IPS DF 6.9 (cell line): ENCODE measurements around the gene SNCG.

ENCODE experiments used
- DNase-seq: peaks from one replicate; pipeline ENCODE4 v3.0.0-alpha.2; 2013; ENCODE audit warnings: low read depth, low spot score
- H3K27ac ChIP-seq: one replicate; pipeline ENCODE4 v1.5.1; 2013; ENCODE audit warnings: low read length, control low read depth
- H3K27me3 ChIP-seq: 2 replicates; pipeline ENCODE4 v1.6.1; 2013; ENCODE audit warnings: mild to moderate bottlenecking, low read length; ENCODE audit not compliant: control insufficient read depth, insufficient read depth
- H3K36me3 ChIP-seq: 2 replicates; pipeline ENCODE4 v1.6.1; 2013; ENCODE audit warnings: low read length; ENCODE audit not compliant: control insufficient read depth, insufficient read depth
- H3K4me1 ChIP-seq: 2 replicates; pipeline ENCODE4 v1.6.1; 2013; ENCODE audit warnings: low read length; ENCODE audit not compliant: control insufficient read depth, insufficient read depth
- H3K4me3 ChIP-seq: 2 replicates; pipeline ENCODE4 v1.5.1; 2013; ENCODE audit warnings: mild to moderate bottlenecking, low read length
- H3K9me3 ChIP-seq: 2 replicates; pipeline ENCODE4 v1.6.1; 2013; ENCODE audit warnings: low read length, inconsistent platforms; ENCODE audit not compliant: control insufficient read depth, insufficient read depth
- WGBS: extraction: QIAGEN DNeasy Blood & Tissue Kit; methylation state at CpG from one replicate; pipeline ENCODE4 v1.1.7; 2013; ENCODE audit warnings: mixed read lengths, missing lambda C conversion rate; ENCODE audit not compliant: insufficient read length, insufficient coverage; 5-methylcytosine and 5-hydroxymethylcytosine counted together

The SNCG gene

GRCh38 chr10:86961481-86962091 lies 3.2 kb downstream of the SNCG start:
- H3K9me3 ChIP-seq: no peaks in the 10 kb centered on the region
- H3K4me1 ChIP-seq: peaks cover 19% of the 10 kb centered on the region
- WGBS: no CpG with 5 or more reads among the region's 12 CpGs
- DNase-seq: no peak
- H3K27me3 ChIP-seq: no peaks in the 10 kb centered on the region
- H3K27ac ChIP-seq: no peak overlapping the region
- no peaks in the 10 kb centered on the region for H3K36me3 ChIP-seq
- H3K4me3 ChIP-seq: no peak overlapping the region

DNA sequence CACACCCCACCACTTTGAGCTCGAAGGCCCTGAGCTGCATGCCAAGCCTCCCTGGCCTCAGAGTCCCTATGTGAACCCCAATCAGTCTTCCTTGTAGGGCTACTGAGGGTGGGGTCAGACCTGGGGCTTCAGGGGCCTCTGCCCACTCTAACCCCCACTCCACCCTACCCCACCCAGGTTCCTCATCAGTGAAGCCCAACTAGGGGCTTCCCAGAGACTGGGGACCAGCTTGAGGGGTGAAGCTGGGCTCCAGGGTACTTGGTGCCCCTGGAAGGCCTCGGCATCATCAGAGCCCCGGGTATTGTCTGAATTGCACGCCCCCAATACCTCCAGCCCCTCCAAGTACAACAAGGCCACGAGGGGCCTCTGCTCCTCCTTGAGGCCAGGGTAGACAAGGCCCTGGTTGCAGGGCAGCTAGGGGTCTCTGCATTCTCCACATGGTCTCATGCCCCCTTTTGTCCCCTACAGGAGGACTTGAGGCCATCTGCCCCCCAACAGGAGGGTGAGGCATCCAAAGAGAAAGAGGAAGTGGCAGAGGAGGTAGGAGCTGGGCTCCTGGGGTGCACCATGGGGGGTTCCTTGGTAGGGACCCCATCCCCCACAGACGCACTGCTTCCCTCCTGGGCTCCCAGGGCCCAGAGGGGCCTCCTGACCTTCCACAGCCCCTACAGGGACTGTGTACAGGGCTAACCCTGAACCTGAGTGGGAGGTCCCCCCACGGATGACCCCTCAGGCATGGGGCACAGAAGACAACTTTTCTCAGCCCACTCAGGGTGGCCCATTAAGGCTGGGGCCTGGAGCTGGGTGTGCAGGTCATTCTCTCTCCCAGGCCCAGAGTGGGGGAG lies 4.0 kb downstream of the SNCG start:
- H3K27ac ChIP-seq: no peak overlapping the region
- H3K36me3 ChIP-seq: no peaks in the 10 kb centered on the region
- WGBS: no CpG with 5 or more reads among the region's 7 CpGs
- H3K4me1 ChIP-seq: peaks cover 20% of the 10 kb centered on the region
- no peaks in the 10 kb centered on the region for H3K27me3 ChIP-seq
- no peak overlapping the region for H3K4me3 ChIP-seq
- no peak for DNase-seq
- H3K9me3 ChIP-seq: no peaks in the 10 kb centered on the region

GRCh38 chr10:86962981-86963310 lies 4.5 kb downstream of the SNCG start:
- Histone ChIP-seq H3K4me3 (no peak overlapping the region), H3K9me3 (no peaks in the 10 kb centered on the region), H3K27ac (no peak overlapping the region), H3K36me3 (no peaks in the 10 kb centered on the region), H3K27me3 (no peaks in the 10 kb centered on the region), H3K4me1 (peaks cover 21% of the 10 kb centered on the region)
- no peak for DNase-seq
- WGBS: no CpG with 5 or more reads among the region's 7 CpGs

DNA sequence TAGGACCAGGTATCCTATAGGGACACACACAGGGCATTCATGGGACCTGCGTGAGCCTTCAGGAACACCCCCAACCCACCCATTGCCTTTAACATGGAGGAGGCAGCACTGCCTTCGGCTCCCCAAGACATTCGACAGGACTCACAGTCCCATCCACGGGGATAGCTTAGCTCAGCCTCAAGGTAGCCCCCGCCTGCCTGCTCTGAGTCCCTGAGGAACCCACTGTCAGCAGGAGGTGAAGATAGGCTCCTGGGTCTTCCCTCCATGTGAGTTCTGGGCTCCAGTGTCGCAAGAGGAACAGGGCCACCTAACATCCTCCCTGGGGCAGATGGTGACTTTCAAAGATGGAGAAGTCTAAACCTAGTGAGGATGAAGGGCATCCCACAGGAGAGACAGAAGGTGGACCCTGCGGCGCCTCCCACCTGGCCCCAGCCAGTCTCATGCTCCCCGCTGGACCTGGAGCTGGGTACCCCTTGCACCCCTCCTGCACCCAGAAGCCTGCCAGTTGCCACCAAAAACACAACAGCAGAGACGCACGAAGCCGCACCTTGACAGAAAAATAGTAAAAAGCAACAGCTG lies 5.0 kb downstream of the SNCG start:
- Histone ChIP-seq H3K4me1 (peaks cover 17% of the 10 kb centered on the region), H3K36me3 (no peaks in the 10 kb centered on the region), H3K27ac (no peak overlapping the region), H3K27me3 (no peaks in the 10 kb centered on the region), H3K9me3 (no peaks in the 10 kb centered on the region), H3K4me3 (no peak overlapping the region)
- DNase-seq: no peak
- WGBS: no CpG with 5 or more reads among the region's 12 CpGs

DNA sequence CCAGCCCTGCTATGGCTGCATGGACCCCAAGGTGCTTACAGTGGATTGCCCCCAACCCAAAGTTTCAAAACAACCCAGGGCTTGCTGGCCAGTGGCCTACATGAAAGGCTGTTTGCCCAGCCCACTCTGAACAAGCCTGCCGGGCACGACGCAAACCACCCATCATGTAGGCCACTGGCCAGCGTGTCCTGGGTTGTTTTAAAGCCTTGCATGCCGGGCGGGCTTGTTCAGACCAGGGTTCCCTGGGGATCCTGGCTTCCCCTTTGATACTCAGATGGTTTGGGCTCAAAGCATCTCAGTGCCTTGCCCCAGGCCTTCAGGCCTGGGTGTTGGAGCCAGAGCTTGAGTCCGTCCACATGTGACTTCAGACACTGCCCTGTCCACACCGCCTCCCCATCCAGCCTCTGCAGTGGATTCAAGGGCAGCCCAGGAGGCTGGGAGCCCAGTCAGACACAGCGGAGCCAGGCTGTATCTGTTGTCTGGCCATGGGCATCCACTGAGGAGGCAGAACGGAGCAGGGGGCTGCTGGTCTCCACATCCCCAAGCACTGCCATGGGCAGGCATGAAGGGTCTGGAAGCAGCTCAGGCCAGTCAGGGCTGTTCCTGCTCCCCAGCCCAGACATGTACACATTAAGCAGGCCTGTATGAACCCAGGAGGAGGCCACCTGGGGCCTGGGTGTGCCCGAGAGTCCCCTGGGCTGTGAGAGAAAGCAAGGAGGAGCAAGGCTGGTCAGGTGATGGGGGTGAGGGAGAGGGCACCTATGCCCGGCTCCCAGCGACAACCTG lies 5.9 kb downstream of the SNCG start:
- Histone ChIP-seq H3K27ac (no peak overlapping the region), H3K4me1 (peaks cover 11% of the 10 kb centered on the region), H3K4me3 (no peak overlapping the region), H3K36me3 (no peaks in the 10 kb centered on the region), H3K9me3 (no peaks in the 10 kb centered on the region), H3K27me3 (no peaks in the 10 kb centered on the region)
- DNase-seq: no peak
- WGBS: no CpG with 5 or more reads among the region's 13 CpGs

DNA sequence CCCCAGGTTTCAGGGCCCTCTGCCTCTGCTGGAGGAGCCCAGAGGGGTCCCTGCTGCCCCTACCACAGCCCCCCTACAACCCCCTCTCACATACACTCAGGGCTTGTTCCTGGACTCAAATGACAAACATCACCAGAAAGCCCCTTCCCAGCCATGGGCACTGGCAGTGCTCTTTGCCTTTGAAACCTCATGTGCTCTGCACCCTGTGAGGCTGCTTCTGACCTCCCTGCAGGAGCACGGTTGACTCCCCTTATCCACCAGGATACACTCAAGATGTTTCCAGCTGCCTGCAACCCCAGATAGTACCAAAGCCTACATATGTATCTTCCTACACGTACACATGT lies 6.4 kb downstream of the SNCG start:
- Histone ChIP-seq H3K9me3 (no peaks in the 10 kb centered on the region), H3K36me3 (no peaks in the 10 kb centered on the region), H3K4me3 (no peak overlapping the region), H3K4me1 (peaks cover 9% of the 10 kb centered on the region; the same call in 1 of the 2 replicates), H3K27ac (no peak overlapping the region), H3K27me3 (no peaks in the 10 kb centered on the region)
- no peak for DNase-seq
- no CpG with 5 or more reads among the region's 2 CpGs for WGBS

GRCh38 chr10:86965986-86966654 lies 7.7 kb downstream of the SNCG start:
- no peaks in the 10 kb centered on the region for H3K9me3 ChIP-seq
- WGBS: no CpG with 5 or more reads among the region's 11 CpGs
- peaks cover 10% of the 10 kb centered on the region; the same call in 1 of the 2 replicates for H3K4me1 ChIP-seq
- H3K27ac ChIP-seq: no peak overlapping the region
- H3K27me3 ChIP-seq: no peaks in the 10 kb centered on the region
- H3K36me3 ChIP-seq: no peaks in the 10 kb centered on the region
- no peak overlapping the region for H3K4me3 ChIP-seq
- DNase-seq: no peak

GRCh38 chr10:86967481-86967941 lies 9.1 kb downstream of the SNCG start:
- peaks cover 4% of the 10 kb centered on the region; the same call in 1 of the 2 replicates for H3K27me3 ChIP-seq
- no peaks in the 10 kb centered on the region for H3K36me3 ChIP-seq
- no peaks in the 10 kb centered on the region for H3K9me3 ChIP-seq
- H3K4me3 ChIP-seq: no peak overlapping the region
- DNase-seq: no peak
- peaks cover 10% of the 10 kb centered on the region; the same call in 1 of the 2 replicates for H3K4me1 ChIP-seq
- H3K27ac ChIP-seq: no peak overlapping the region
- no CpG with 5 or more reads among the region's 7 CpGs for WGBS

DNA sequence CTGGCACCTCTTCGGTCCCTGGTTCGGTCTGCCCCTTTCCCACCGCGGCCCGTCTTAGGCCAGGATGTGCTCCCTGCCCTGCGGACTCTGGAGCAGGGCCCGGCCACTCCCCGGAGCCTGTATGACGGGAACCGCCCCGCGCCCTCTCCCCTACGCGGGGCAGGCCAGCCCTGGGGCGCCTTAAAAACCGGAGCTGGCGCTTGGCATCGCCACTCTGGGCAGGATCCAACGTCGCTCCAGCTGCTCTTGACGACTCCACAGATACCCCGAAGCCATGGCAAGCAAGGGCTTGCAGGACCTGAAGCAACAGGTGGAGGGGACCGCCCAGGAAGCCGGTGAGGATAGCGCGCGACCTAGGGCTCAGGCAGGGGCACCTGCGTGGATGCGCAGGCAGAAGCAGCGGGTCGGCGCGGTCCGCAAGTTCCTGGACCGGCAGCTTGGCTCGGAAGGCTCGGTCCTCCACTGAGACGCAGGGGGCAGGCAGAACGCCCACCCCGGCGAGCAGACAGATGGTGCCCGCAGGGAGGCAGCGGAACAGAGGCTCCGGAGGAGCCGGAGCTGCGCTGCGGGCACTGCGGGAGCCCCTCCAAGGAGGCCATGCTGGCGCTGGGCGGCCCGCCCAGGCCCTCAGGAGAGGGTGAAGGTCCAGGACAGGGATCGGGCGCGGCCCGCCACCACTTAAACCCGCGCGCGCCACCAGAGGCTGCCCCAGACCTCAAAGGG lies 10.0 kb downstream of the SNCG start, which contains the start of gene ADIRF:
ADIRF (plus strand) TSS at position 212 of the 723 bp plus-strand sequence; CDS start at position 275, 63 bp downstream.
- DNase-seq: no peak
- no CpG with 5 or more reads among the region's 59 CpGs for WGBS
- Histone ChIP-seq H3K4me3 (no peak within 1 kb of the TSS), H3K27ac (no peak within 1 kb of the TSS), H3K27me3 (peaks cover 5% of the 10 kb centered on the region; the same call in 1 of the 2 replicates), H3K36me3 (no peaks in the 10 kb centered on the region), H3K4me1 (peaks cover 13% of the 10 kb centered on the region), H3K9me3 (no peaks in the 10 kb centered on the region)
